T47D (cell line): ENCODE results near the gene FXYD5.
"Not testable (repeated sequence)": the region's sequence is repeated elsewhere in the genome, so short reads cannot be mapped to it uniquely, and the experiment has no call there.

ENCODE experiments used
- DNase-seq, 2 experiments: peaks; one replicate each; pipeline versions ENCODE4 v3.0.0 to v3.0.0-alpha.2; 2011 to 2012; ENCODE audit warnings: low read depth in 1 of 2, low spot score in 1 of 2
- JUND ChIP-seq: IDR thresholded peaks from 2 replicates; pipeline ENCODE4 v1.6.1; 2012; ENCODE audit warnings: low read depth
- in situ Hi-C: cut with HindIII; loops from 2 replicates; pipeline ENCODE4 v1.10.0; 2016; ENCODE audit warnings: low sequenced_read_pairs, low pct_unique_long_range_greater_than_20kb

FXYD5 gene

DNA sequence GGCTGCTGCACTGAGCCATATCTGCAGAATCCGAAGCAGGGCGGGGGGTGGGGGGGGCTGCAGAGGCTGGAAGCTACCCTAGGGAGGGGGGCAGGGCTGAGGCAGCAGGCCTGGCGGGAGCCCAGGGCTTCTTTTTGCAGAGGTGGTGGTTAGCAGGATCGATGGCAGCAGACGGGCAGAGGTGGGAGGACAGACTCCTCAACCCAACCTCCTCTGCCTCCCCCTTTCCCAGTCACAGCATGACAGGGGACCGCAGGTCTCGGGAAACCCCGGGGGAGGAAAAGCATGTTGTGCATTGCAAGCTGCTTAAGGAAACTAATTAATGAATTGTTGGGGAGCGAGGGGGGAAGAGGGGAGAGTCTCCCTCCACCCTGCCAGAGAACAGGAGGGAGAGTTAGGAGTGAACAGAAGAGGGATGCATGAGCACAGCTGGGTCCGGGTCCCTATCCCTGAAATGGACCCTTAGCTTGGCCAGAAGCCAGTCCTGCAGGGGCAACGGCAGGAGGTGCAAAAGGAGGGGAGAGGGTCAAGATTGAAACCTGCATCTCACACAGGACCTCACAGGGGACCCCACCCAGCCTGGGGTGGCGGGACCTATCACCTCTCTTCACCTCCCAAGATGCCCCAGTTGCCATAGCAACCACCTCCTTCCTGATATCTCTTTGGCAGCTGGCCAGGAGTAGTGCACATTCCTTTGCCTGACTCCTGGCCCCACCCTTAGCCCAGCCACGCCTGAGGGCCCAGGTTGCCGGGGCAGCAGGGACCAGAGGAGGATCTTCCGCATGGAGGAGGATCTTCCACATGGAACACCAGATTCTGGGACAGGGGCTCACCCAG, 9.7 kb upstream of the FXYD5 start:
- in situ Hi-C loops = no loop called here
- TF ChIP-seq JUND = no peak
- no peak for DNase-seq

DNA sequence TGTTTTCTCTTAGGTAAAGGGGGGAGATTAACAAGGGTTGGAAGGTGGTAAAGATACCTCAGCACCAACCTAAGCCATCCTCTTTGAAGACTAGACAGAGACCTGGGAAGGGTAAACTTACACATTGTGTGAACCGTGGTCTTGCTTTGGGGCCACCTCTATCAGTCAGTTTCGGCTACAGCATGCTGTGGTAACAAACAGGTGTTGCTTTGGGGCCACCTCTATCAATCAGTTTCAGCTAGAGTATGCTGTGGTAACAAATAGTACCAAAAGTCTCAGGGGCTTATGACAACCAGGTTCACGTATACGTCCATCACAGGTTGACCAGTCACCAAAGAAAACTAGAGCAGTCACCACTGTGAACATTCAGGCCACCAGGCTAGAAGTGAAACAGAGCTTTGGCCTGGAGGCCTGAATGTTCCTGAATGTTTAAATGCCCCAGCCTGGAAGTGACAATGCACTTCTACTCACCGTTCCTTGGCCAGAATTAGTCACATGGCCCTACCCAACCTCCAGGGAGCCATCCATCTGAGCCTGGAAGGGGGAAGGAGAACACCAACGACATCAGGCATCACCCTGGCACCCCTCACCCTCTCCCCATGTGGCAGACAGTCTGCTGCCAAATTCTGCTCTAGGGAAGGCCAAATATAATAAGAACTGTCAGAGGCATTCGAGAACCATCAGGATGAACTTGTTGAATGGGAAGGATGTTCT, 7.6 kb upstream of the FXYD5 start:
- no peak for TF ChIP-seq JUND
- no peak for DNase-seq
- in situ Hi-C loops = no loop called here

DNA sequence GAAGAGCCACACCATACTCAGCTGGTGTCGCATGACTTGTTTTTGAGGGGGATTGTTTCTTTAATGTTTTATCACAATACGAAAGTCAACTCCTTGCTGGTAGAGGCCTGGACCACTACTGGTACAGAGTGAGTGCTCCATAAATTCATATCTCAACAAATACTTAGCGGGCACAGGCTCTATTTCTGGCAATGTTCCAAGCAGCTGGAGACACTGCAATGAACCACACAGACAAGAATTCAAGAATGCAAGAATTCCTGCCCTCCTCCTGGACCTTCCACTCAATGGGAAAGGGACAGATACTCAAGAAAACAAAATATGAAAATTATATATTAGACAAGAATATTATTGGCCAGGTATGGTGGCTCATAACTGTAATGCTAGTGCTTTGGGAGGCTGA, 5.1 kb upstream of the FXYD5 start:
- DNase-seq = no peak
- TF ChIP-seq JUND = no peak
- in situ Hi-C loops = no loop called here

DNA sequence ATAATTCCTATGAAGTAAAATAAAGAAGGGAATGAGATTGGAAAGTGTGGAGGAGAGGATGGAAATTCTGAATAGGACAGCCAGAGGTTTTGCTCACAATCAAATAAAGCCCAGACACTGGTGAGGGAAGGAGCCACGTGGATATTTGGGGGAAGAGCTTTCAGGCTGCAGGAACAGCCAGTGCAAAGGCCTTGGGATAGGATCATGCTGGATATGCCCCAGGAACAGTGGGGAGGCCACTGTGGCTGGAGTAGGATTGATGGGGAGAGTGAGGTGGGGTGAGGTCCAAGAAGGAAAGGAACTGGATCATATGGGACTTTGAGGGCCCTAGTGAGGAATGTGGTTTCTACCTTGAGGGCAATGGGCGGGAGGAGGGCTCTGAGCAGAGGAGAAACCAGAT, 4.1 kb upstream of the FXYD5 start:
- in situ Hi-C loops = no loop called here
- DNase-seq = no peak
- no peak for TF ChIP-seq JUND

DNA sequence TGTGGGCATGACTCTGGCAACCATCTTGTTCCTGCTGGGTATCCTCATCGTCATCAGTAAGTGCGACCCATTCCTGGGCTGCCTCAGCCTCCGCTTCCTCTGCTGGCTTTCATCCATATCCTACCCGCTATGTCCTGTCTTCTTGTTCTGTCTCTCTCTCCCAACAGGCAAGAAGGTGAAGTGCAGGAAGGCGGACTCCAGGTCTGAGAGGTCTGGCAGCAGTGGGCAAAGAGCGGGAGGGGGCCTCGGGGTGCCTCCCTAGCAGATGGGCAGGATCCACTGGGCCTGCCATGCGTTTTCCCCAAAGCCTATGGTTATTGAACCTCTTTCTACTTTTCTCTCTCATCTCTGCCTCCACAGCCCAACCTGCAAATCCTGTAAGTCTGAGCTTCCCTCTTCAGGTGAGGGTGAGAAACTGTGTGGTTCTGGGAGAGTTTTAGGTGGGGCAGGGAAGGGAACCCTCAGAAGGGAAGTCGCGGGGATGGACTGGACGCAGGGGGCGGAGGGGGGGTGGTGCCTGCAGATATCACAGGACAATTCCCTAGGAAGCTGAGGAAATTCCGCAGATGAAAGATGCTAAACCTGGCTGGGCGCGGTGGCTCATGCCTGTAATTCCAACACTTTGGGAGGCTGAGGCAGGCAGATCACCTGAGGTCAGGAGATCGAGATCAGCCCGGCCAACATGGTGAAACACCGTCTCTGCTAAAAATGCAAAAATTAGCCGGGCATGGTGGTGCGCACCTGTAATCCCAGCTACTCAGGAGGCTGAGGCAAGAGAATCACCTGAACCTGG, 3.1 kb upstream of the FXYD5 start:
- in situ Hi-C loops = no loop called here
- TF ChIP-seq JUND = no peak
- DNase-seq = no peak

DNA sequence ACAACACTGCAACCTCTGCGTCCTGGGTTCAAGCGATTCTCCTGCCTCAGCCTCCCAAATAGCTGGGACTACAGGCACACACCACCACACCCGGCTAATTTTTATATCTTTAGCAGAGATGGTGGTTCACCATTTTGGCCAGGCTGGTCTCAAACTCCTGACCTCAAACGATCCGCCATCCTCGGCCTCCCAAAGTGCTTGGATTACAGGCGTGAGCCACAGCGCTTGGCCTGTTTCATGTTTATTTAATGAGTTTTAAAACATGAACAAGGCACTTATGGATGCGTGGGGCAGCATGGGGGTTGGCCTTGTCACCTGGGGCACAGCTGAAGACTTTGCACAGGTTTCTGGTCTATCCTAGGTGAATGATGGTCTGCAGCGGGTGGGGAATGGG, 1.4 kb upstream of the FXYD5 start:
- in situ Hi-C loops, DNase-seq: not testable (repeated sequence)

DNA sequence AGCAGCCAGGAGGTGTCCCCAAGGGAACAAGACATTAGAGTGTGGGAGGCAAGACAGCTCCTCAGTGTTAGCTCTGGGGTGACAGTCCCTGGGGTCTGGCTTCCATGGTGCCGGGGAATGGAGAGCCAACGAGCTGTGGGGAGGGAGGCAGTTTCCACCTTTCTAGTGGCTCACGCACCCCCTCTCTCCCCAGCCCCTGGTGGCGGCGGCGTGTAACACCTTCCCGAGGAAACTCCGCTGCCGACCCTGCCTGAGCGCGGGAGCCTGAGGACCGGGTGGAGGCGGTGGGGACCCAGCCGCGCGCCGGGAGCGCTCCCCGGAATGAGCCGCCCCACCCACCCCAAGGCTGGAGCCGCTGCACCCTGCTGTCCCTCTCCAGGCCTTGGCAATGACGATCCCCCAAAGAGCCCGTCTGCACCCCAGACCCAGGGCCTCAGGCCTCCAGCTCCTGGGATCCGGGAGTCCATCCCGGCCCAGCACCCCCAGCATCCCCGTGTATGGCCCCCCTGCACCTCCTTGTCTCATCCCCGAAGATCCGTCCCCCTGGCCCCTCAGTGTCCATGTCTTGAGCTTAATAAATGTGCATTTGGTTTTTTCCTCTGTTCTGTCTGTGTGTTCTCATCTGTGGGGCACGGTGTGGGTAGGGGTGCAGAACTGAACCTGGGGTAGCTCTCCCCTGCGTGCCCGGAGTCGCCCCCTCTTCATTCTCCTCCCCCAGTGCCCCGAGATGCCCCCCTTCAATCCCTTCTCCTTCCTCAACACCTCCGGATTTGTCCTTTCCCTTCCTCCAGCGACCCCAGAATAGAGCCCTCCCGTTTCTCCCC, 622 bp upstream of the FXYD5 start:
- in situ Hi-C loops = no loop called here
- no peak for TF ChIP-seq JUND
- DNase-seq = peak; percentile 61 to 62

DNA sequence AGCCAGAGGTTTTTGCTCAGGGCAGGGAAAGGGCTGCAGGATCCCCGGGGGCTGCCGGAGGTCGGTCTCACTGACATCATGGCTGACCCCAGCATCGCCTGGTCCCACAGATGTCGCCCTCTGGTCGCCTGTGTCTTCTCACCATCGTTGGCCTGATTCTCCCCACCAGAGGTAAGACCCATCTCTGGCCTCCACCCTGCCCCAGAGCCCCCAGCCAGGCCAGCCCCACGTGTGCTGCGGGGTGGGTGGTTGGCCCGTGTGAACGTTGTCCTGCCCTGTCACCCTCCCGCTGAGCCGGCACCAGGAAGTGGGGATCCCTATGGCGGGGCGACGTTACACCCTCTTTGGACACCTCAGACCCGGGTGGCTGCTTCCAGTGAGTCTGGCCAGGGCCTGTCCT, 906 bp downstream of the FXYD5 start:
- TF ChIP-seq JUND = no peak
- DNase-seq = no peak
- in situ Hi-C loops = no loop called here

DNA sequence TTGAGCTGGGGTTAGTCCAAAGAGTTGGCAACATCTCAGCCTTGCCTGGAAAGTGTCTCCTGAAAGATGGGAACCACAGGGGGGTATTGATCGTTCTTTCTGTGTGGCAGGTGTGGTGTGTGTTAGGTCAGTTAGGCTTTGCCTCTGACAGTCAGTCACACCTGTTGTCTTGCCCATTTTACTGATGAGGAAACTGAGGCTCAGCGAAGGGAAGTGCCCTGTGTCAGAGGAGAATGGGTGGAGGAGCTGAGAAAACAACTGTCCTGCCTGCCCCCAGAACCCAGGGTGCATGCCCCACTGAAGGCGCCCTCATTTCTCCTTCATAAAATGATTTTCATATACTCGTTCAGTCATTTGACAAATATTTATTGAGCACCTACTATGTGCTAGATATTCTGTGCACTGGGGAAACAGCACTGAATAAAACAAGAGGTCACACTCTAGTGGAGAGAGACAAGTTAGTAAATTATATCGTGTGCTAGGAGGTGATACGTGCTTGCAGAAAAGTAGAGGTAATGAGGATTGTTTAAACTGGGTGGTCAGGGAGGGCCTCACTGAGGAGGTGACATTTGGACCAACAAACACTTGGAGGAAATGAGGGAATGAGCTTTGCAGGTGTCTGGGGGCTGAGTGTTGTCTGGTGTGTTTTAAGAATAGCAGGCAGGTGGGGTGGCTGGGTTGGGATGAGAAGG, 1.6 kb downstream of the FXYD5 start:
- in situ Hi-C loops = no loop called here
- DNase-seq = no peak
- no peak for TF ChIP-seq JUND

DNA sequence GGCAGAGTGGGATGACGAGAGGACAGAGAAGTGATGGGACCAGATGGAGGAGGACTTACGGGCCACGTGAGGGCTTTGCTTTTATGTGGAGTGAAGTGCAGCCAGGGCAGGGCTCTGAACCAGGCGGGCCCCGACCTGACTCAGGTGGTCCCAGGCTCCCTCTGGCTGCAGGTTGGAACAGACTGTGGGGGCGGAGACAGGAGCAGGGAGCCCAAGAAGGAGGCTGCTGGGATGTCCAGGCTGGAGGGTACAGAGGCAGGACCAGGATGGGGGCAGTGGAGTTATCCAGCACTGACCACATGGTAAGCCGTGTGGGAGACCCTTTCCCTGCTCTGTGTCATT, 2.1 kb downstream of the FXYD5 start:
- DNase-seq = no peak
- in situ Hi-C loops = no loop called here
- TF ChIP-seq JUND = no peak

DNA sequence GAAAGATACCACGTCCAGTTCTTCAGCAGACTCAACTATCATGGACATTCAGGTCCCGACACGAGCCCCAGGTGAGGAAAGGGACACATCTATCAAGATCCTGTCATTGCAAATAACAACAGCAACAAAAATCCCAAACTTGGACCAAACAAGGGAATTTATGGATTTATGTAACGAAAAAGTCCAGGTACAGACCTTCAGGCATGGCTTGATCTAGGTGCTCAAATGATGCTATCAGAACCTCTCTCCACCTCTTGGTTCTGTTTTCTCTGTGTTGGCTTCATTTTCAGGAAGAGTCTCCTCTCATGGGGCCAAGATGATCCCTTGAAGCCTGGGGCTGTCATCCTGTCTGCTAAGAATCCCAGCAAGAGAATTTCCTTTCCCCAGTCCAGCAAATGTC, 2.9 kb downstream of the FXYD5 start:
- no peak for TF ChIP-seq JUND
- in situ Hi-C loops = no loop called here
- DNase-seq = no peak

DNA sequence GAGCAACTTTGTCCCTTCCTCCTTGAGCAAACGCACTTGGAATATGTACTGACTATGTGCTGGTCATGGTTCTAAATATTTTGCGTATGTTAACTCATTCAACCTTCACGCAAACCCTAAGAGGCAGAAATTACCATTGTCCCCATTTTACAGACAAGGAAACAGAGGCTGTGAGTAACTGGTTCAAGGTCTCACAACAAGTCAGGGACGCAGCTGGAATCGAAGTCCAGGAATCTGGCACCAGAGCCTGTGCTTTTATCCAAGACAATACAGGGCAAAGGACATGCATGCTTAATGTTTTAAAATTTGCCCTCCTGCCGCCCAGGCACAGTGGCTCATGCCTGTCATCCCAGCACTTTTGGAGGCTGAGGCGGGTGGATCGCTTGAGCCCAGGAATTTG, 5.1 kb downstream of the FXYD5 start:
- no peak for DNase-seq
- in situ Hi-C loops = no loop called here

More for the DNA sequence above, 5.1 kb downstream of the FXYD5 start:
- TF ChIP-seq JUND = no peak
